Measurements from ENCODE around the gene SORL1-AS1.

DNA sequence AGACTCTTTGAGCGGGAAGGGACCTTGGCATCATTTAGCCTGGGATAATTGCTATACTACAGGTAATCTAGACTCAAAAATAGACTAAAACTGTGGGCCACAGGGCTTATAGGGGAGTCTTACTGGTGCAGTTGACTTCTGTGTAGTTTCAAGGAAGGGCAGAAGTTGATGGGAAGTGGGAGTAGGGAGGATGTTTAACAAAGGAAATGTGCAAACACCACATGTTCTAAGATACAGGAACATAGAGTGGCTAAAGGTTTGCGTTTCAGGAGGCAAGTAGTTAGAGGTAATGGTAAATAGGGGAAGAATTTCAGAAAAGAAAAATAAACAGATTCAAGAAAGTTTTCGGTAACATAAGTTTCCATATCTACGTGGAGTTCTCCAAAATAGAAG lies 15.1 kb downstream of the SORL1-AS1 start:
- TF ChIP-seq, protein P1, sequence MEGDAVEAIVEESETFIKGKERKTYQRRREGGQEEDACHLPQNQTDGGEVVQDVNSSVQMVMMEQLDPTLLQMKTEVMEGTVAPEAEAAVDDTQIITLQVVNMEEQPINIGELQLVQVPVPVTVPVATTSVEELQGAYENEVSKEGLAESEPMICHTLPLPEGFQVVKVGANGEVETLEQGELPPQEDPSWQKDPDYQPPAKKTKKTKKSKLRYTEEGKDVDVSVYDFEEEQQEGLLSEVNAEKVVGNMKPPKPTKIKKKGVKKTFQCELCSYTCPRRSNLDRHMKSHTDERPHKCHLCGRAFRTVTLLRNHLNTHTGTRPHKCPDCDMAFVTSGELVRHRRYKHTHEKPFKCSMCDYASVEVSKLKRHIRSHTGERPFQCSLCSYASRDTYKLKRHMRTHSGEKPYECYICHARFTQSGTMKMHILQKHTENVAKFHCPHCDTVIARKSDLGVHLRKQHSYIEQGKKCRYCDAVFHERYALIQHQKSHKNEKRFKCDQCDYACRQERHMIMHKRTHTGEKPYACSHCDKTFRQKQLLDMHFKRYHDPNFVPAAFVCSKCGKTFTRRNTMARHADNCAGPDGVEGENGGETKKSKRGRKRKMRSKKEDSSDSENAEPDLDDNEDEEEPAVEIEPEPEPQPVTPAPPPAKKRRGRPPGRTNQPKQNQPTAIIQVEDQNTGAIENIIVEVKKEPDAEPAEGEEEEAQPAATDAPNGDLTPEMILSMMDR (IDR thresholded peaks at IDR 0.05), result no peak
- no peak for TF ChIP-seq POLR2AphosphoS5 (IDR thresholded peaks at IDR 0.05)
